Stimulated activated CD8-positive, alpha-beta memory T cell treated with anti-CD3 and anti-CD28 coated beads, Interleukin-15, amount 100 ng/mL, for 1 hour (primary cell): ENCODE results near the gene NR1H2.
A peak's percentile ranks its signal among the peaks of the same experiment; 100 is the strongest.
"Not testable (repeated sequence)": the region's sequence is repeated elsewhere in the genome, so short reads cannot be mapped to it uniquely, and the experiment has no call there.

Experiments
- DNase-seq: peaks from one replicate; pipeline ENCODE4 v3.0.0-alpha.2; 2020; ENCODE audit warnings: low read depth

NR1H2 gene

GRCh38 chr19:50378169-50378862 is 2.1 kb downstream of the NR1H2 start:
- no peak for DNase-seq

- DNase-seq: no peak
Measured at GRCh38 chr19:50378863-50379236, 2.6 kb downstream of the NR1H2 start.

- no peak for DNase-seq
Measured at GRCh38 chr19:50379602-50380001, 3.3 kb downstream of the NR1H2 start.

- DNase-seq: no peak
Measured at GRCh38 chr19:50380137-50380536, 3.9 kb downstream of the NR1H2 start.

- no peak for DNase-seq
Measured at GRCh38 chr19:50380751-50381151, 4.5 kb downstream of the NR1H2 start.

- DNase-seq: no peak
Measured at GRCh38 chr19:50381881-50382729, 5.8 kb downstream of the NR1H2 start.

- no peak for DNase-seq
Measured at GRCh38 chr19:50383001-50383851, 7.0 kb downstream of the NR1H2 start.

GRCh38 chr19:50383852-50384684 is 7.8 kb downstream of the NR1H2 start, which contains the start of gene POLD1:
TSS of gene POLD1 (plus strand) at chr19:50384347. CDS start at chr19:50398852, 14,505 bp downstream.
- peak; percentile 97 for DNase-seq

- DNase-seq: no peak
Measured at GRCh38 chr19:50384685-50385535, 8.7 kb downstream of the NR1H2 start.

GRCh38 chr19:50387176-50387867 is 11.1 kb downstream of the NR1H2 start:
- DNase-seq: no peak

GRCh38 chr19:50387868-50388245 is 11.6 kb downstream of the NR1H2 start:
- no peak for DNase-seq

- DNase-seq: not testable (repeated sequence)
Measured at GRCh38 chr19:50390295-50390694, 14.0 kb downstream of the NR1H2 start.

GRCh38 chr19:50390952-50391351 is 14.7 kb downstream of the NR1H2 start:
- DNase-seq: not testable (repeated sequence)

GRCh38 chr19:50392759-50393158 is 16.5 kb downstream of the NR1H2 start:
- DNase-seq: no peak

- DNase-seq: no peak
Measured at GRCh38 chr19:50393589-50393988, 17.3 kb downstream of the NR1H2 start.

GRCh38 chr19:50394017-50394416 is 17.8 kb downstream of the NR1H2 start:
- no peak for DNase-seq

- DNase-seq: no peak
Measured at GRCh38 chr19:50398675-50399367, 22.6 kb downstream of the NR1H2 start.

- no peak for DNase-seq
Measured at GRCh38 chr19:50399368-50399745, 23.1 kb downstream of the NR1H2 start.
